Epithelial cell of esophagus (primary cell): ENCODE measurements around the gene BRD3.

Experiments
- DNase-seq: peaks from one replicate; pipeline ENCODE4 v3.0.0; 2010; ENCODE audit warnings: low read depth
- H3K4me3 ChIP-seq: 2 replicates; pipeline ENCODE4 v1.5.1; 2011; ENCODE audit warnings: mild to moderate bottlenecking, low read length, control low read depth
- CTCF ChIP-seq: IDR thresholded peaks from 2 replicates; pipeline ENCODE4 v1.5.1; 2011; ENCODE audit warnings: low read depth, mild to moderate bottlenecking, low read length, control low read depth, inconsistent platforms; ENCODE audit not compliant: insufficient read depth; ENCODE audit errors: missing control alignments

The BRD3 gene

GRCh38 chr9:134066526-134066912, 1.3 kb downstream of the BRD3 start:
- no peak for TF ChIP-seq CTCF
- no peak for DNase-seq
- peak overlapping the region; percentile 77 for H3K4me3 ChIP-seq

- peak; percentile 79 for DNase-seq
- no peak for TF ChIP-seq CTCF
- H3K4me3 ChIP-seq = peak overlapping the region; percentile 77
Measured at GRCh38 chr9:134065612-134066419, 2.0 kb downstream of the BRD3 start.

GRCh38 chr9:134064711-134065110, 3.1 kb downstream of the BRD3 start:
- no peak for TF ChIP-seq CTCF
- no peak for DNase-seq
- H3K4me3 ChIP-seq = no peak overlapping the region

- TF ChIP-seq CTCF = no peak
- H3K4me3 ChIP-seq = no peak overlapping the region
- no peak for DNase-seq
Measured at GRCh38 chr9:134063571-134064450, 4.0 kb downstream of the BRD3 start.

GRCh38 chr9:134063088-134063570, 4.7 kb downstream of the BRD3 start:
- TF ChIP-seq CTCF = no peak
- no peak overlapping the region for H3K4me3 ChIP-seq
- no peak for DNase-seq

GRCh38 chr9:134062461-134063087, 5.3 kb downstream of the BRD3 start:
- H3K4me3 ChIP-seq = no peak overlapping the region
- no peak for TF ChIP-seq CTCF
- no peak for DNase-seq
